GM12891 (cell line): ENCODE results near the gene ZMIZ1.
A peak's percentile ranks its signal among the peaks of the same experiment; 100 is the strongest.

Experiments
- POLR2A ChIP-seq: IDR thresholded peaks from 2 replicates; pipeline ENCODE4 v1.6.1; 2011; ENCODE audit warnings: low read depth, low read length, control low read depth
- POLR2AphosphoS5 ChIP-seq: IDR thresholded peaks from 2 replicates; pipeline ENCODE4 v1.6.1; 2011; ENCODE audit warnings: low read depth, low read length, control low read depth
- POU2F2 ChIP-seq: IDR thresholded peaks from 2 replicates; pipeline ENCODE4 v1.6.1; 2011; ENCODE audit warnings: low read depth, mild to moderate bottlenecking, control low read depth, low read length, moderate library complexity
- SPI1 ChIP-seq: IDR thresholded peaks from 2 replicates; pipeline ENCODE4 v1.6.1; 2011; ENCODE audit warnings: low read depth, low read length, control low read depth
- TAF1 ChIP-seq: IDR thresholded peaks from 2 replicates; pipeline ENCODE4 v1.6.1; 2011; ENCODE audit warnings: low read depth, low read length, control low read depth

- TF ChIP-seq POLR2A (peak; percentile 90), TAF1 (peak; percentile 75; the same call in 1 of the 2 replicates), POU2F2 (no peak; the same call in none of the 2 replicates), POLR2AphosphoS5 (peak; percentile 94), SPI1 (peak; percentile 98)
These were observed 217.7 kb downstream of the ZMIZ1 start for GRCh38 chr10:79286318-79286951.
